ELF-1 (cell line): ENCODE data around the gene RPS16.
"Not testable (repeated sequence)": the region's sequence is repeated elsewhere in the genome, so short reads cannot be mapped to it uniquely, and the experiment has no call there.

Source experiments
- DNase-seq: peaks from one replicate; pipeline ENCODE4 v3.0.0-alpha.2; 2016; ENCODE audit warnings: low read depth, low spot score

The RPS16 gene

DNA sequence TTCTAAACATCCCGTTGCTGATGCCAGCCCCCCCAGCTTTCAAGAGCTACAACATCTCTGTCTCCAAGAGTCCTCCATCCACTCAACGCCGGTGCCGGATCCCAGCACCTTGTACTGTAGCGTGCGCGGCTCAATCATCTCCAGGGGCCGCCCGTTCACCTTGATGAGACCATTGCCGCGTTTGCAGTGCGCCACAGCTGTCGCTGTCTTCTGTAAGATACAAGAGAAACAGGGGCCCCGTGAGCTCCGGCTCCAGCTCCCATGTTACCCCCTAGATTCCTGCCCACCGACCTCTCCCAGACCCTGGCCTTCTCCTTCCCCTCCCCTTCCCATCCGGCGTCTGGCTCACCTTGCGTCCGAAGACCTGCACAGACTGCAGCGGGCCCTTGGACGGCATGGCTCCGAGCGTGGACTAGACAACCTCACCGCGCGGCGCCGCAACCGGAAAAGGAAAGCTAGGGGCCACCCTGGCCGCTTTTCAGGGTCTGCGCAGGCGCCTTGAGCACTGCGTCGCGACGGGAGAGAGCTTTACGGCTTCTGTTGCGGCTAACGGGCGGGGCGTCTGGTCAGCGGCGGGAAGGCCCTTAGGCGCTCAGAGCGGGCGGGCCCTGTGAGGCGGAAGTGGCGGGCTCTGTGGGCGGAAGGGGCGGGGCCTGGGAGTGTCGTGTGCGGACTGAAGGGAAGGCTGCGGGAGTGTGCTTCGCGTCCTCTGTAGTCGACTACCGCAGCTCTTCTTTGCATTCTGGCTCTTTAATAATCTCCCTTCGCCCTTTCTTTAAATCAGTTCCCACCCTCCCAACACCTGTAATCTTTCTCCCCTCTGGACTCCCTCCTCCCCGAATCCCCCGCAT is at the start of gene RPS16:
Gene RPS16, minus strand, starts transcription at position 451 of the 851 bp plus-strand sequence. Its CDS starts 54 bp downstream, at position 397.
- DNase-seq = peak; percentile 99

GRCh38 chr19:39483141-39483540 is 47.4 kb upstream of the RPS16 start:
- DNase-seq = no peak

- DNase-seq = no peak
Measured at GRCh38 chr19:39481676-39482075, 45.9 kb upstream of the RPS16 start.

DNA sequence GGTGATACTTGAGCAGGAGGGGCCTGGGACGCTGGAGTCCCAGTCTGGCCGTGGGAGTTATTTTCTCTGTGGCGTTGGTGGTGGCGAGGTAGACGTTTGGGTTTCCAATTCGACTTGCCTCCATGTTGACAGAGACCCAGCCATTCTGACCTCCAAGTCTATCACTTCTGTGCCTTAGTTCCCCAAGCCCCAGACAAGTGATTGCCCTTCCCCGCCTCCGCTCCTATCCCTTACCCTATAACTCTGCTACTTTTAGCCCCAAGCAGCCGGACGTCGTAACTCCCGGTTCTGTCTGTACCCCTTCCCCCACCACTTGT is 45.4 kb upstream of the RPS16 start:
- DNase-seq = no peak

DNA sequence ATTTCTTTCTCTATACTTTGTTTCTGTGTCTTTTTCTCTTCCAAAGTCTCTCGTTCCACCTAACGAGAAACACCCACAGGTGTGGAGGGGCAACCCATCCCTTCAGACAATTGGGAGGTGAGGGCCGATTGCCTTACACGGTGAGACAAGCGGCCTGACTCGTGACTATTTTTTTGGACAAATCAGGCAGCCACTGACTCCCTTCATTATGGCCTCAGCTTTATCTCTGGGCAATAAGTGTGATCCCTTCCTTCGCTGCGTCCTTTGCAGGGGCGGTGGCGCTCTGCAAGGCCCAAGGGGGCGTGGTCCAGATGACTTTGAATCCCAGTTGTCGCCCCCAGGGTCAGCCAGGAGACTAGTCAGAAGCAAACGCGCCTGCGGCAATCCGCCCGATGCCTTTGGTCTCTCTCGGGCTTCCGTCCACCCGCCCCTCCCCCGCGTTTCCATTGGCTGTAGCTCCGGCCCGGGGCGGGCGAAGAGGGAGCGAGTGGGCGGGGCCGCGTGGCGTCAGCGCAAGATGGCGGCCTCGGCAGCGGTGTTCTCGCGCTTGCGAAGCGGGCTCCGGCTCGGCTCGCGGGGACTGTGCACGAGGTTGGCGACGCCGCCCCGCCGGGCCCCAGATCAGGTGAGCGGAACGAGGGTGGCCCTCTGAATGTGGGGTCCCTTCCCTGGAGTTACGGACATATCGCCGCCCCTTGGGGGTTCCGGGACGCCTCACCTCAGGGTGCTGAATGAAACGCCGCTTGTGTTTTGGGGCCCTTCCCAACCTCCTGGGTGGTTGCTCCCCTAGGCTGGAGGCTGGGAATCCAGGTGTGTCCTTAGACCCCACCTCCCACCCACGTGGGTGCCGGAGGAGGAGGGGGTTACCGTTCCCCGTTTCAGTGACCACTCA is 44.8 kb upstream of the RPS16 start, which contains the start of gene TIMM50:
Gene TIMM50, plus strand, starts transcription at position 502 of the 892 bp plus-strand sequence. Its CDS starts 16 bp downstream, at position 518.
- peak; percentile 99 for DNase-seq

DNA sequence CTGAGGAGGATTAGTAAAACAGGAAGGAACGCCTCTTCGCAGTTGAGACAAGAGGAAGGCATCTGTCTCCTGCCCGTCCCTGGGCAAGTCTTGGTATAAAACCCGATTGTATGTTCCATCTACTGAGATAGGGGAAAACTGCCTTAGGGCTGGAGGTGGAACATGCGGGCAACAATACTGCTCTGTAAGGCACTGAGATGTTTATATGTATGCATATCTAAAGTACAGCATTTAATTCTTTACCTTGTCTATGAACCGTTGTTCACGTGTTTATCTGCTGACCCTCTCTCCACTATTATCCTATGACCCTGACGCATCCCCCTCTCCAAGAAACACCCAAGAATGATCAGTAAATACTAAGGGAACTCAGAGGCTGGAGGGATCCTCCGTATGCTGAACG is 44.2 kb upstream of the RPS16 start:
- no peak for DNase-seq

DNA sequence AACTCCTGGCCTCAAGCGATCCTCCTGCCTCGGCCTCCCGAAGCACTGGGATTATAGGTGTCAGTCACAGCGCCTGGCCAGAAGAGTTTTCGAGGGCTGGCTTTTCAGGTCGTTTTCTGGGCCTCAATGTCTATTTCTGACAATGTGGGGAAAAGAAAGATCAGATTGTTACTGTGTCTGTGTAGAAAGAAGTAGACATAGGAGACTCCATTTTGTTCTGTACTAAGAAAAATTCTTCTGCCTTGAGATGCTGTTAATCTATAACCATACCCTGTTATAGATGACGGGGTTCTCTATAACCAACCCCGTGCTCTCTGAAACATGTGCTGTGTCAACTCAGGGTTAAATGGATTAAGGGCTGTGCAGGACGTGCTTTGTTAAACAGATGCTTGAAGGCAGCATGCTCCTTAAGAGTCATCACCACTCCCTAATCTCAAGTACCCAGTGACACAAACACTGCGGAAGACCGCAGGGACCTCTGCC is 43.6 kb upstream of the RPS16 start:
- DNase-seq = not testable (repeated sequence)

GRCh38 chr19:39475748-39476147 is 40.0 kb upstream of the RPS16 start:
- no peak for DNase-seq

GRCh38 chr19:39474139-39474620 is 38.4 kb upstream of the RPS16 start:
- peak; percentile 77 for DNase-seq

- DNase-seq = no peak
Measured at GRCh38 chr19:39473443-39473960, 37.8 kb upstream of the RPS16 start.

GRCh38 chr19:39472746-39473442 is 37.1 kb upstream of the RPS16 start:
- no peak for DNase-seq

- DNase-seq = no peak
Measured at GRCh38 chr19:39471756-39472536, 36.2 kb upstream of the RPS16 start.

DNA sequence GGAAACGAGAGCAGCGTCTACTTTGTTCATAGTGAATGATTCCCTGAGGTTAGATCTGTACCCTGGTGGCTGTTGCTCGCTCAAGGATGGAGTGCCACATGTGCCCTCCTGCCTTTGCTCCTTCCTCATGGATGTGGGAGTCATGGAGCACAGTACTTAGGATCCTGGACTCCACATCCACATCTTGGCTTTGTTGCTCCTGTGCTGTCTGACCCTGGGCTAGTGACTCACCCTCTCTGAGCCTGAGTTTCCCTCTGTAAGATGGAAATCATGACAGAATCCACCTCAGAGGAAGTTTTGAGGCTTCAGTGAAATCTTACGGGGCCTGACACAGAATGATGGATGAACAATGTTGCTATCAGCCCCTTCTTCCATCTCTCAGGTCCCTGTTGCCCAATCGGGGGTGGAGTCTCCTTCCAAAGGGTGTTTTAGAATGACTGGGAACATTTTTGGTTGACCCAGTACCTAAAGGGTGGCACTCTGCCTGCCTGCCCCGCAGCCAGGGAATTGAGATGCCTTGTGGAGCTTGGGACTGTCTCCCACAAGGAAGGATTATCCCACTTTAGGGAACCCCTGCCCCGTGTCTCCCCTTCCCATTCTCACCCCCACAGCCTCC is 35.1 kb upstream of the RPS16 start:
- DNase-seq = no peak

DNA sequence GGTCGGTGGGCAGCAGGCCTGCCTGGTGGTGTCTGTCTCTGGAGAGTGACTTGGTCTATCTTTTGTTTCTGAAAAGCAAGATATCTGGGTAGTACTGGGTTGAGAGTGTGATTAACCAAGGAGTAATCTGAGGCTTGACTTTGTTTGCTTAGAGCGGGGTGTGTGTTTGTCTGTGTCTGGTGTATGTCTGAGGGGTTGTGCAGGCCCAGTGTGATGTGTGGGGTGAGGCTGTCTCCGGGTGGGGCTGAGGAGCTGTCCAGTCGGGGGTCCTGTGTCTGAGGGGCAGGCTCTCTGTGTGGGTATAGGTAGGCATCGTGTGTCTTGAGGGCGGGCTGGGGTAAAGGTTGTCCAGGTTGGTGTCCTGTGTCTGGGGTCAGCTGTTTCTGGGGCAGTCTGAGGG is 33.8 kb upstream of the RPS16 start:
- DNase-seq = no peak

DNA sequence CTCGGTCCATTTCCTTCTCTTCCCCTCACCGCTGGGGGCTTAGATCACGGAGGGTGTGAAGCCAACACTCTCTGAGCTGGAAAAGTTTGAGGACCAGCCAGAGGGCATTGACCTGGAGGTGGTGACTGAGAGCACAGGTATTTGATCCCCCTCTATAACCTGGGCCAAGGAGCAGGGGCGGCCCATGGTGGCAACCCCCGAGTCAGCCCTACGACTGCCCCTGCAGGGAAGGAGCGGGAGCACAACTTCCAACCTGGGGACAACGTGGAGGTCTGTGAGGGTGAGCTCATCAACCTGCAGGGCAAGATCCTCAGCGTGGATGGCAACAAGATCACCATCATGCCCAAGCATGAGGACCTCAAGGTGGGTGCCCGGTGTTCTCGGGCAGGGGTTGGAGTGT is 33.3 kb upstream of the RPS16 start:
- peak; percentile 15 for DNase-seq

GRCh38 chr19:39467941-39468340 is 32.2 kb upstream of the RPS16 start:
- no peak for DNase-seq

- no peak for DNase-seq
Measured at GRCh38 chr19:39465956-39466747, 30.4 kb upstream of the RPS16 start.

- DNase-seq = no peak
Measured at GRCh38 chr19:39463403-39463802, 27.7 kb upstream of the RPS16 start.

- DNase-seq = not testable (repeated sequence)
Measured at GRCh38 chr19:39451257-39451656, 15.5 kb upstream of the RPS16 start.
